C4-2B (cell line): ENCODE measurements around the gene ABHD13.

Source experiments
- CTCF ChIP-seq: fragments of 450-650 bp; conservative IDR thresholded peaks from 2 replicates; pipeline ENCODE4 v1.5.1; 2017; ENCODE audit warnings: mild to moderate bottlenecking
- ZFX ChIP-seq: fragments of 450-650 bp; IDR thresholded peaks from 2 replicates; pipeline ENCODE4 v1.6.1; 2017

GRCh38 chr13:108263621-108264355 is 45.6 kb downstream of the ABHD13 start:
- TF ChIP-seq CTCF (no peak), ZFX (no peak)
